ENCODE results near the gene SRL. TPM values are rescaled to one million over a fixed set of nuclear protein-coding genes. Genes with fewer than 3 reads are reported as not detected.

The SRL gene
- total RNA-seq, 1 donor from 2014 or later, result 0.37 TPM

- H3K4me3 Mint-ChIP-seq (ENCODE audit: unreplicated experiment), result no peak overlapping the region
- no peak overlapping the region for H3K27ac Mint-ChIP-seq (ENCODE audit: unreplicated experiment)
- peaks cover 2% of the 10 kb centered on the region for H3K27me3 Mint-ChIP-seq (ENCODE audit: unreplicated experiment)
- DNase-seq, result no peak
- H3K4me1 Mint-ChIP-seq (ENCODE audit: low read depth, unreplicated experiment), result no peaks in the 10 kb centered on the region
- peaks cover 5% of the 10 kb centered on the region for H3K9me3 Mint-ChIP-seq (ENCODE audit: unreplicated experiment)
- no peak for TF ChIP-seq CTCF (IDR thresholded peaks at IDR 0.05; ENCODE audit: partially characterized antibody, unreplicated experiment)
- no peaks in the 10 kb centered on the region for H3K36me3 Mint-ChIP-seq (ENCODE audit: unreplicated experiment)
These were observed 38.1 kb downstream of the SRL start for GRCh38 chr16:4203748-4204147.

GRCh38 chr16:4202615-4203345, 39.1 kb downstream of the SRL start:
- DNase-seq, result no peak
- Mint-ChIP-seq H3K27me3 (ENCODE audit: unreplicated experiment) (peaks cover 2% of the 10 kb centered on the region), H3K4me1 (ENCODE audit: low read depth, unreplicated experiment) (no peaks in the 10 kb centered on the region), H3K9me3 (ENCODE audit: unreplicated experiment) (peaks cover 5% of the 10 kb centered on the region), H3K27ac (ENCODE audit: unreplicated experiment) (no peak overlapping the region), H3K4me3 (ENCODE audit: unreplicated experiment) (no peak overlapping the region), H3K36me3 (ENCODE audit: unreplicated experiment) (no peaks in the 10 kb centered on the region)
- no peak for TF ChIP-seq CTCF (IDR thresholded peaks at IDR 0.05; ENCODE audit: partially characterized antibody, unreplicated experiment)

- Mint-ChIP-seq H3K27ac (ENCODE audit: unreplicated experiment) (no peak overlapping the region), H3K9me3 (ENCODE audit: unreplicated experiment) (peaks cover 1% of the 10 kb centered on the region), H3K27me3 (ENCODE audit: unreplicated experiment) (peaks cover 2% of the 10 kb centered on the region), H3K4me3 (ENCODE audit: unreplicated experiment) (no peak overlapping the region), H3K4me1 (ENCODE audit: low read depth, unreplicated experiment) (no peaks in the 10 kb centered on the region), H3K36me3 (ENCODE audit: unreplicated experiment) (no peaks in the 10 kb centered on the region)
- no peak for DNase-seq
- TF ChIP-seq CTCF (IDR thresholded peaks at IDR 0.05; ENCODE audit: partially characterized antibody, unreplicated experiment), result no peak
These were observed 41.1 kb downstream of the SRL start for GRCh38 chr16:4200781-4201137.

GRCh38 chr16:4200000-4200780, 41.7 kb downstream of the SRL start:
- H3K4me1 Mint-ChIP-seq (ENCODE audit: low read depth, unreplicated experiment), result no peaks in the 10 kb centered on the region
- no peaks in the 10 kb centered on the region for H3K36me3 Mint-ChIP-seq (ENCODE audit: unreplicated experiment)
- no peak overlapping the region for H3K4me3 Mint-ChIP-seq (ENCODE audit: unreplicated experiment)
- peaks cover 2% of the 10 kb centered on the region for H3K27me3 Mint-ChIP-seq (ENCODE audit: unreplicated experiment)
- no peak overlapping the region for H3K27ac Mint-ChIP-seq (ENCODE audit: unreplicated experiment)
- peak; percentile 80 for DNase-seq
- H3K9me3 Mint-ChIP-seq (ENCODE audit: unreplicated experiment), result no peaks in the 10 kb centered on the region
- TF ChIP-seq CTCF (IDR thresholded peaks at IDR 0.05; ENCODE audit: partially characterized antibody, unreplicated experiment), result no peak

GRCh38 chr16:4198816-4199215, 43.1 kb downstream of the SRL start:
- no peaks in the 10 kb centered on the region for H3K27me3 Mint-ChIP-seq (ENCODE audit: unreplicated experiment)
- H3K36me3 Mint-ChIP-seq (ENCODE audit: unreplicated experiment), result no peaks in the 10 kb centered on the region
- H3K4me3 Mint-ChIP-seq (ENCODE audit: unreplicated experiment), result no peak overlapping the region
- TF ChIP-seq CTCF (IDR thresholded peaks at IDR 0.05; ENCODE audit: partially characterized antibody, unreplicated experiment), result no peak
- H3K9me3 Mint-ChIP-seq (ENCODE audit: unreplicated experiment), result no peaks in the 10 kb centered on the region
- H3K27ac Mint-ChIP-seq (ENCODE audit: unreplicated experiment), result no peak overlapping the region
- DNase-seq, result no peak
- H3K4me1 Mint-ChIP-seq (ENCODE audit: low read depth, unreplicated experiment), result no peaks in the 10 kb centered on the region
